HepG2 (cell line): ENCODE data around the gene ZNRD2. TPM values are rescaled to one million over a fixed set of nuclear protein-coding genes. Genes with fewer than 3 reads are reported as not detected.

Source experiments
- AGO1 ChIP-seq: fragments of 200-400 bp; formaldehyde crosslinking; IDR thresholded peaks from 2 replicates; pipeline ENCODE4 v1.6.1; 2017; ENCODE audit warnings: mild to moderate bottlenecking, low read depth, low read length, moderate library complexity; ENCODE audit not compliant: poor library complexity, severe bottlenecking
- AHR ChIP-seq: IDR thresholded peaks from 2 replicates; pipeline ENCODE4 v1.6.1; 2018; ENCODE audit warnings: missing genetic modification reagents, missing compliant biosample characterization
- CHCHD3 ChIP-seq: sonication (generic); formaldehyde crosslinking; IDR thresholded peaks from 2 replicates; pipeline ENCODE4 v1.8.0; 2022; ENCODE audit warnings: mild to moderate bottlenecking, missing genetic modification reagents, moderate library complexity
- CREB1 ChIP-seq, 2 experiments: fragments of 450-650 bp in 1 of 2; IDR thresholded peaks; 2 replicates each; pipeline ENCODE4 v1.6.1; 2016 to 2017; ENCODE audit warnings: control low read depth in 1 of 2, mild to moderate bottlenecking in 1 of 2, missing compliant biosample characterization in 1 of 2, missing genetic modification characterization in 1 of 2
- EED ChIP-seq: sonication (generic); formaldehyde crosslinking; IDR thresholded peaks from 2 replicates; pipeline ENCODE4 v1.5.0; 2020; ENCODE audit warnings: mild to moderate bottlenecking, missing genetic modification reagents
- ELF1 ChIP-seq: sonication (generic); formaldehyde crosslinking; IDR thresholded peaks from 2 replicates; pipeline ENCODE4 v1.4.0; 2020; ENCODE audit warnings: missing genetic modification reagents
- GATAD2A ChIP-seq: IDR thresholded peaks from 2 replicates; pipeline ENCODE4 v1.6.1; 2016
- HNRNPL ChIP-seq: fragments of 200-400 bp; formaldehyde crosslinking; IDR thresholded peaks from 2 replicates; pipeline ENCODE4 v1.6.1; 2017; ENCODE audit warnings: mild to moderate bottlenecking, low read depth, low read length
- NCOA2 ChIP-seq: sonication (generic); formaldehyde crosslinking; IDR thresholded peaks from 2 replicates; pipeline ENCODE4 v1.8.0; 2022; ENCODE audit warnings: inconsistent platforms
- NFE2L2 ChIP-seq: fragments of 150-350 bp; IDR thresholded peaks from 2 replicates; pipeline ENCODE4 v1.6.1; 2014; ENCODE audit warnings: low read length
- POLR2A ChIP-seq, 2 experiments: IDR thresholded peaks; 2 replicates each; pipeline ENCODE4 v1.6.1; 2011; ENCODE audit warnings: low read depth in 2 of 2, low read length in 2 of 2, mild to moderate bottlenecking in 1 of 2, moderate library complexity in 1 of 2; ENCODE audit not compliant: insufficient read depth in 1 of 2
- RXRA ChIP-seq: sonication (generic); formaldehyde crosslinking; IDR thresholded peaks from 2 replicates; pipeline ENCODE4 v1.5.1; 2020; ENCODE audit warnings: missing genetic modification reagents
- SAP130 ChIP-seq: IDR thresholded peaks from 2 replicates; pipeline ENCODE4 v1.6.1; 2016; ENCODE audit warnings: low read depth
- XRCC5 ChIP-seq: fragments of 200-400 bp; formaldehyde crosslinking; optimal IDR thresholded peaks from 2 replicates; pipeline ENCODE3; 2017; ENCODE audit warnings: mild to moderate bottlenecking, low read length
- ZNF326 ChIP-seq: sonication (generic); formaldehyde crosslinking; IDR thresholded peaks from 2 replicates; pipeline ENCODE4 v1.4.0; 2020; ENCODE audit warnings: missing genetic modification reagents, borderline replicate concordance
- ZNF530 ChIP-seq: sonication (generic); formaldehyde crosslinking; IDR thresholded peaks from 2 replicates; pipeline ENCODE4 v1.5.0; 2020; ENCODE audit warnings: low read depth, mild to moderate bottlenecking, missing genetic modification reagents
- ZNF557 ChIP-seq: sonication (generic); formaldehyde crosslinking; IDR thresholded peaks from 2 replicates; pipeline ENCODE4 v1.4.0; 2020; ENCODE audit warnings: missing genetic modification reagents
- ZNF572 ChIP-seq: sonication (generic); formaldehyde crosslinking; IDR thresholded peaks from 2 replicates; pipeline ENCODE4 v1.5.1; 2020; ENCODE audit warnings: mild to moderate bottlenecking, missing genetic modification reagents
- ZNF766 ChIP-seq: sonication (generic); formaldehyde crosslinking; IDR thresholded peaks from 2 replicates; pipeline ENCODE4 v1.5.0; 2020; ENCODE audit warnings: missing genetic modification reagents, borderline replicate concordance
- polyA plus RNA-seq, 8 experiments: library from polyadenylated mRNA; depleted of rRNA in 3 of 8; stranded (reverse) in 7 of 8; unstranded in 1 of 8; fragments of >200 nt; fragmentation: Illumina TruSeq in 4 of 8; extraction: Trizol in 4 of 8; gene quantifications; 2 replicates each; pipeline versions ENCODE4 v1.2.1 to v1.2.3, GENCODE V29; 2011 to 2016; ENCODE audit warnings: low read depth in 4 of 8, missing spikeins in 1 of 8, mixed read lengths in 1 of 8; ENCODE audit not compliant: insufficient read depth in 1 of 8
- total RNA-seq, 5 experiments: library from RNA; depleted of rRNA; stranded (reverse); fragments of >200 nt; fragmentation: Illumina TruSeq; extraction: Trizol; gene quantifications; 2 replicates each; pipeline ENCODE4 v1.2.3, GENCODE V29; 2016; ENCODE audit warnings: low read depth in 1 of 5
- TF ChIP-seq, protein P1 (sequence below): sonication (generic); formaldehyde crosslinking; IDR thresholded peaks from 2 replicates; pipeline ENCODE4 v1.4.0; 2020; ENCODE audit warnings: missing genetic modification reagents
- TF ChIP-seq, protein P2 (sequence below): sonication (generic); formaldehyde crosslinking; IDR thresholded peaks from 2 replicates; pipeline ENCODE4 v1.5.1; 2020; ENCODE audit warnings: mild to moderate bottlenecking, missing genetic modification reagents, moderate library complexity

The ZNRD2 gene
- total and polyA plus RNA-seq, 2 of the 13 experiments (the other 11 are each of a cell fraction or from before 2014, with no cell fraction given), result 29.2 to 34.0 TPM

DNA sequence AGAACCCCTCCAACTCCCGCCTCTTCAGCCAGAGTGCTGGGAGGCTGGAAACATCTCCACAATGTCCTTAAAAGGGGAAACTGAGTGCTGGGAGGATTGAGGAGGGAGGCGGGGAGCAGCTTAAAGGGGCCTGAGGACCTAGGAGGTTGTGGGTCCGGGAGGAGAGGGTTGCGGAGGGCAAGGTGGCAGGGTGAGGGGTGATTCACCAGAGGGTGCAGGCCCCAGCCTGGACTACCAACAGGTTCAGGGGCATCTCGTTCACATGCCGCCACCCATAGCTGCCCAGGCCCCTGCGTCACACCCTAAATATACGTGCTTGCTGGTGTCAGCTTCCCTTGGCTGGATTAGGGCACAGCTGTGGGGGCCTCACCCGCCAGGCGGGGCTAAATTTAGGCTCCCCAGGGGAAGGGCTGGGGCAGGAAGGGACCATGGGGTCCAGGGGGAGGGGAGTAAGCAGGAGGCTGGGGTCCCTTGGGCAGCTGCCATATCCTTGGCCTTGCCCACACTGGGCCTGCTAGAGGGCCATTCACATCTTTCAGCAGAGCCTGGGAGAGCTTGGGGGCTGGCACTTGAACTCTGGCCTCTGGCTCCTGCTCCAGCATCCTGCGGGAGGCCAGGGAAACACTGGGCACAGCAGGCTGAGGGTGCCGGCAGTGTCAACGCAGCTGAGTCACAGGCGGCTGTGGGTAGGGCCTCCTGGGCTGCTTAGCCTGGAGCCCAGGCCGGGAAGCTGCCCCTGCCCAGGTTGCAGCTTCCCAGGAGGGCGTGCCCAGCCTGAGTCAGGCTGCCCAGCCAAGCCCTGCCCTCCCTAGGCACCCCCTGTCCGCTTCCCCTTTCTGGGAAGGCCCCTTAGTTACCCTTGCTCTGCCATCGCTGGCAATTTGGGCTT is 6.8 kb downstream of the ZNRD2 start (continued):
- 0 out of 2 replicates have a peak, but pooled peaks have one; percentile 33 for TF ChIP-seq ZNF572 (CRISPR knock-in tag)
- TF ChIP-seq HNRNPL, result peak; percentile 99
- TF ChIP-seq POLR2A (IDR thresholded peaks at IDR 0.05; ENCODE audit: insufficient read depth in 1 of 2, low read depth in 2 of 2, low read length in 2 of 2), result no peak
- no peak for TF ChIP-seq AHR (CRISPR knock-in tag)
- no peak for TF ChIP-seq NFE2L2
- TF ChIP-seq ZNF530 (CRISPR knock-in tag), result no peak
- TF ChIP-seq EED (CRISPR knock-in tag), result no peak
- TF ChIP-seq CHCHD3, result no peak
- peak; percentile 71 for TF ChIP-seq SAP130 (CRISPR knock-in tag)
- 0 out of 2 replicates have a peak, but pooled peaks have one; percentile 17 for TF ChIP-seq RXRA
- TF ChIP-seq, protein P1, sequence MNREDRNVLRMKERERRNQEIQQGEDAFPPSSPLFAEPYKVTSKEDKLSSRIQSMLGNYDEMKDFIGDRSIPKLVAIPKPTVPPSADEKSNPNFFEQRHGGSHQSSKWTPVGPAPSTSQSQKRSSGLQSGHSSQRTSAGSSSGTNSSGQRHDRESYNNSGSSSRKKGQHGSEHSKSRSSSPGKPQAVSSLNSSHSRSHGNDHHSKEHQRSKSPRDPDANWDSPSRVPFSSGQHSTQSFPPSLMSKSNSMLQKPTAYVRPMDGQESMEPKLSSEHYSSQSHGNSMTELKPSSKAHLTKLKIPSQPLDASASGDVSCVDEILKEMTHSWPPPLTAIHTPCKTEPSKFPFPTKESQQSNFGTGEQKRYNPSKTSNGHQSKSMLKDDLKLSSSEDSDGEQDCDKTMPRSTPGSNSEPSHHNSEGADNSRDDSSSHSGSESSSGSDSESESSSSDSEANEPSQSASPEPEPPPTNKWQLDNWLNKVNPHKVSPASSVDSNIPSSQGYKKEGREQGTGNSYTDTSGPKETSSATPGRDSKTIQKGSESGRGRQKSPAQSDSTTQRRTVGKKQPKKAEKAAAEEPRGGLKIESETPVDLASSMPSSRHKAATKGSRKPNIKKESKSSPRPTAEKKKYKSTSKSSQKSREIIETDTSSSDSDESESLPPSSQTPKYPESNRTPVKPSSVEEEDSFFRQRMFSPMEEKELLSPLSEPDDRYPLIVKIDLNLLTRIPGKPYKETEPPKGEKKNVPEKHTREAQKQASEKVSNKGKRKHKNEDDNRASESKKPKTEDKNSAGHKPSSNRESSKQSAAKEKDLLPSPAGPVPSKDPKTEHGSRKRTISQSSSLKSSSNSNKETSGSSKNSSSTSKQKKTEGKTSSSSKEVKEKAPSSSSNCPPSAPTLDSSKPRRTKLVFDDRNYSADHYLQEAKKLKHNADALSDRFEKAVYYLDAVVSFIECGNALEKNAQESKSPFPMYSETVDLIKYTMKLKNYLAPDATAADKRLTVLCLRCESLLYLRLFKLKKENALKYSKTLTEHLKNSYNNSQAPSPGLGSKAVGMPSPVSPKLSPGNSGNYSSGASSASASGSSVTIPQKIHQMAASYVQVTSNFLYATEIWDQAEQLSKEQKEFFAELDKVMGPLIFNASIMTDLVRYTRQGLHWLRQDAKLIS, result no peak
- TF ChIP-seq ZNF766 (CRISPR knock-in tag), result no peak
- TF ChIP-seq XRCC5, result peak; percentile 24
- no peak for TF ChIP-seq NCOA2
- TF ChIP-seq AGO1, result peak; percentile 19
- no peak for TF ChIP-seq ZNF326 (CRISPR knock-in tag)
- TF ChIP-seq ZNF557 (CRISPR knock-in tag), result no peak
- no peak for TF ChIP-seq ELF1
- no peak for TF ChIP-seq CREB1 (IDR thresholded peaks at IDR 0.05)
- no peak for TF ChIP-seq CREB1 (CRISPR knock-in tag; IDR thresholded peaks at IDR 0.05)
- TF ChIP-seq, protein P2, sequence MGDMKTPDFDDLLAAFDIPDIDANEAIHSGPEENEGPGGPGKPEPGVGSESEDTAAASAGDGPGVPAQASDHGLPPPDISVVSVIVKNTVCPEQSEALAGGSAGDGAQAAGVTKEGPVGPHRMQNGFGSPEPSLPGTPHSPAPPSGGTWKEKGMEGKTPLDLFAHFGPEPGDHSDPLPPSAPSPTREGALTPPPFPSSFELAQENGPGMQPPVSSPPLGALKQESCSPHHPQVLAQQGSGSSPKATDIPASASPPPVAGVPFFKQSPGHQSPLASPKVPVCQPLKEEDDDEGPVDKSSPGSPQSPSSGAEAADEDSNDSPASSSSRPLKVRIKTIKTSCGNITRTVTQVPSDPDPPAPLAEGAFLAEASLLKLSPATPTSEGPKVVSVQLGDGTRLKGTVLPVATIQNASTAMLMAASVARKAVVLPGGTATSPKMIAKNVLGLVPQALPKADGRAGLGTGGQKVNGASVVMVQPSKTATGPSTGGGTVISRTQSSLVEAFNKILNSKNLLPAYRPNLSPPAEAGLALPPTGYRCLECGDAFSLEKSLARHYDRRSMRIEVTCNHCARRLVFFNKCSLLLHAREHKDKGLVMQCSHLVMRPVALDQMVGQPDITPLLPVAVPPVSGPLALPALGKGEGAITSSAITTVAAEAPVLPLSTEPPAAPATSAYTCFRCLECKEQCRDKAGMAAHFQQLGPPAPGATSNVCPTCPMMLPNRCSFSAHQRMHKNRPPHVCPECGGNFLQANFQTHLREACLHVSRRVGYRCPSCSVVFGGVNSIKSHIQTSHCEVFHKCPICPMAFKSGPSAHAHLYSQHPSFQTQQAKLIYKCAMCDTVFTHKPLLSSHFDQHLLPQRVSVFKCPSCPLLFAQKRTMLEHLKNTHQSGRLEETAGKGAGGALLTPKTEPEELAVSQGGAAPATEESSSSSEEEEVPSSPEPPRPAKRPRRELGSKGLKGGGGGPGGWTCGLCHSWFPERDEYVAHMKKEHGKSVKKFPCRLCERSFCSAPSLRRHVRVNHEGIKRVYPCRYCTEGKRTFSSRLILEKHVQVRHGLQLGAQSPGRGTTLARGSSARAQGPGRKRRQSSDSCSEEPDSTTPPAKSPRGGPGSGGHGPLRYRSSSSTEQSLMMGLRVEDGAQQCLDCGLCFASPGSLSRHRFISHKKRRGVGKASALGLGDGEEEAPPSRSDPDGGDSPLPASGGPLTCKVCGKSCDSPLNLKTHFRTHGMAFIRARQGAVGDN (CRISPR knock-in tag), result peak; percentile 82
- TF ChIP-seq GATAD2A, result 0 out of 2 replicates have a peak, but pooled peaks have one; percentile 11
